Liver (tissue), 9 donors: Measurements from ENCODE around the gene SLC25A38. TPM values are rescaled to one million over a fixed set of nuclear protein-coding genes. Genes with fewer than 3 reads are reported as not detected.
A peak's percentile ranks its signal among the peaks of the same experiment; 100 is the strongest.

ENCODE experiments used
- DNase-seq: peaks from one replicate; pipeline ENCODE4 v3.0.0-alpha.2; 2017; ENCODE audit warnings: low spot score
- H3K27ac ChIP-seq, 2 donors: one replicate each; pipeline ENCODE4 v1.7.0; 2013; ENCODE audit warnings: inconsistent platforms in 2 of 2, low read length in 2 of 2, control low read depth in 1 of 2, low read depth in 1 of 2, mild to moderate bottlenecking in 1 of 2
- H3K27me3 ChIP-seq, 4 donors: one replicate each; pipeline versions ENCODE4 v1.6.1 to v1.7.0; 2013; ENCODE audit warnings: low read length in 3 of 4, inconsistent platforms in 1 of 4, mild to moderate bottlenecking in 1 of 4, moderate library complexity in 1 of 4; ENCODE audit not compliant: control insufficient read depth in 4 of 4, insufficient read depth in 4 of 4
- H3K36me3 ChIP-seq, 4 donors: one replicate each; pipeline versions ENCODE4 v1.6.1 to v1.7.0; 2013; ENCODE audit warnings: low read length in 3 of 4, mild to moderate bottlenecking in 3 of 4, low read depth in 1 of 4, moderate library complexity in 1 of 4; ENCODE audit not compliant: control insufficient read depth in 4 of 4, insufficient read depth in 3 of 4
- H3K4me1 ChIP-seq, 4 donors: one replicate each; pipeline versions ENCODE4 v1.6.1 to v1.7.0; 2013; ENCODE audit warnings: low read length in 3 of 4, mild to moderate bottlenecking in 3 of 4, moderate library complexity in 1 of 4; ENCODE audit not compliant: control insufficient read depth in 4 of 4, insufficient read depth in 4 of 4
- H3K4me3 ChIP-seq, 3 donors: one replicate each; pipeline versions ENCODE4 v1.6.1 to v1.7.0; 2013; ENCODE audit warnings: low read length in 3 of 3, control low read depth in 1 of 3, low read depth in 1 of 3, mild to moderate bottlenecking in 1 of 3
- H3K9ac ChIP-seq, 2 donors: one replicate each; pipeline ENCODE4 v1.7.0; 2013; ENCODE audit warnings: low read length in 2 of 2, mild to moderate bottlenecking in 2 of 2, moderate library complexity in 2 of 2, control low read depth in 1 of 2, low read depth in 1 of 2
- H3K9me3 ChIP-seq, 4 donors: one replicate each; pipeline versions ENCODE4 v1.6.1 to v1.7.0; 2013; ENCODE audit warnings: low read length in 3 of 4; ENCODE audit not compliant: control insufficient read depth in 4 of 4
- EGR1 ChIP-seq, 2 donors: IDR thresholded peaks; 2 replicates each; pipeline ENCODE4 v1.6.1; 2016 to 2018; ENCODE audit warnings: antibody characterized with exemption in 2 of 2, low read depth in 2 of 2
- FOXA1 ChIP-seq: IDR thresholded peaks from 2 replicates; pipeline ENCODE4 v1.6.1; 2016; ENCODE audit warnings: antibody characterized with exemption
- FOXA2 ChIP-seq: IDR thresholded peaks from 2 replicates; pipeline ENCODE4 v1.6.1; 2016; ENCODE audit warnings: antibody characterized with exemption
- GABPA ChIP-seq, 2 donors: IDR thresholded peaks in 1 of 2; conservative IDR thresholded peaks in 1 of 2; 2 replicates each; pipeline ENCODE4 v1.6.1; 2016; ENCODE audit warnings: antibody characterized with exemption in 2 of 2, mild to moderate bottlenecking in 1 of 2, moderate library complexity in 1 of 2
- HNF4A ChIP-seq, 2 donors: conservative IDR thresholded peaks; 2 replicates each; pipeline ENCODE4 v1.6.1; 2016; ENCODE audit warnings: antibody characterized with exemption in 2 of 2, mild to moderate bottlenecking in 2 of 2
- HNF4G ChIP-seq: IDR thresholded peaks from 2 replicates; pipeline ENCODE4 v1.6.1; 2016; ENCODE audit warnings: antibody characterized with exemption
- JUND ChIP-seq, 2 donors: IDR thresholded peaks; 2 replicates each; pipeline ENCODE4 v1.6.1; 2016; ENCODE audit warnings: antibody characterized with exemption in 2 of 2
- MAX ChIP-seq: IDR thresholded peaks from 2 replicates; pipeline ENCODE4 v1.6.1; 2016; ENCODE audit warnings: antibody characterized with exemption
- NR2F2 ChIP-seq: IDR thresholded peaks from 2 replicates; pipeline ENCODE4 v1.6.1; 2016; ENCODE audit warnings: antibody characterized with exemption
- RAD21 ChIP-seq, 2 donors: IDR thresholded peaks; 2 replicates each; pipeline ENCODE4 v1.6.1; 2016; ENCODE audit warnings: antibody characterized with exemption in 2 of 2, mild to moderate bottlenecking in 2 of 2
- RXRA ChIP-seq, 2 donors: IDR thresholded peaks; 2 replicates each; pipeline ENCODE4 v1.6.1; 2017 to 2018; ENCODE audit warnings: antibody characterized with exemption in 2 of 2, mild to moderate bottlenecking in 1 of 2
- SP1 ChIP-seq: IDR thresholded peaks from 2 replicates; pipeline ENCODE4 v1.6.1; 2018; ENCODE audit warnings: antibody characterized with exemption, mild to moderate bottlenecking
- TAF1 ChIP-seq: conservative IDR thresholded peaks from 2 replicates; pipeline ENCODE4 v1.6.1; 2016; ENCODE audit warnings: antibody characterized with exemption, mild to moderate bottlenecking
- YY1 ChIP-seq: IDR thresholded peaks from 2 replicates; pipeline ENCODE4 v1.6.1; 2016; ENCODE audit warnings: antibody characterized with exemption, mild to moderate bottlenecking
- WGBS: extraction: QIAGEN DNeasy Blood & Tissue Kit; methylation state at CpG from one replicate; pipeline ENCODE4 v1.1.7; 2013; 5-methylcytosine and 5-hydroxymethylcytosine counted together
- polyA plus RNA-seq, 2 donors: library from polyadenylated mRNA; stranded (reverse) in 1 of 2; unstranded in 1 of 2; fragments of 200-250 nt in 1 of 2; fragments of >200 nt in 1 of 2; fragmentation: Nextera tagmentation in 1 of 2; extraction: Ambion mirVana in 1 of 2; gene quantifications; one replicate each; pipeline versions ENCODE4 v1.2.1 to v1.2.3, GENCODE V29; 2013 to 2015
- total RNA-seq, 2 donors: library from RNA; depleted of rRNA; stranded (reverse); fragments of >200 nt; gene quantifications; one replicate each; pipeline ENCODE4 v1.2.3, GENCODE V29; 2014
- TF ChIP-seq, protein P1 (sequence below): IDR thresholded peaks from 2 replicates; pipeline ENCODE4 v1.6.1; 2016; ENCODE audit warnings: antibody characterized with exemption
- TF ChIP-seq, protein P2 (sequence below): IDR thresholded peaks from 2 replicates; pipeline ENCODE4 v1.6.1; 2016; ENCODE audit warnings: antibody characterized with exemption, mild to moderate bottlenecking
- TF ChIP-seq, protein P3 (sequence below): fragments of 150-350 bp; IDR thresholded peaks from 2 replicates; pipeline ENCODE4 v1.5.1; 2017; ENCODE audit warnings: improper control_type of control experiment, low read depth, low read length; ENCODE audit not compliant: missing input control
- TF ChIP-seq, protein P4 (sequence below): IDR thresholded peaks from 2 replicates; pipeline ENCODE4 v1.6.1; 2016; ENCODE audit warnings: antibody characterized with exemption
- donor health status: healthy.
- donor health status: healthy.
- donor health status: healthy.
- donor health status: healthy.
- donor health status: healthy.

The SLC25A38 gene
- total and polyA plus RNA-seq, 4 donors = 19.8 to 44.4 (median 24.3) TPM

GRCh38 chr3:39387411-39387975 lies 4.3 kb downstream of the SLC25A38 start:
- DNase-seq = peak; percentile 69
- 85% methylated on average over 1 of the region's 1 CpG for WGBS
- TF ChIP-seq HNF4A (conservative IDR thresholded peaks at IDR 0.05) (no peak), RAD21 (IDR thresholded peaks at IDR 0.05) (no peak), NR2F2 (no peak), MAX (no peak), EGR1 (IDR thresholded peaks at IDR 0.05; ENCODE audit: low read depth in 2 of 2) (no peak), YY1 (no peak), TAF1 (no peak), FOXA2 (no peak)
- TF ChIP-seq, protein P1, sequence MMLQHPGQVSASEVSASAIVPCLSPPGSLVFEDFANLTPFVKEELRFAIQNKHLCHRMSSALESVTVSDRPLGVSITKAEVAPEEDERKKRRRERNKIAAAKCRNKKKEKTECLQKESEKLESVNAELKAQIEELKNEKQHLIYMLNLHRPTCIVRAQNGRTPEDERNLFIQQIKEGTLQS = no peak
- TF ChIP-seq, protein P2, sequence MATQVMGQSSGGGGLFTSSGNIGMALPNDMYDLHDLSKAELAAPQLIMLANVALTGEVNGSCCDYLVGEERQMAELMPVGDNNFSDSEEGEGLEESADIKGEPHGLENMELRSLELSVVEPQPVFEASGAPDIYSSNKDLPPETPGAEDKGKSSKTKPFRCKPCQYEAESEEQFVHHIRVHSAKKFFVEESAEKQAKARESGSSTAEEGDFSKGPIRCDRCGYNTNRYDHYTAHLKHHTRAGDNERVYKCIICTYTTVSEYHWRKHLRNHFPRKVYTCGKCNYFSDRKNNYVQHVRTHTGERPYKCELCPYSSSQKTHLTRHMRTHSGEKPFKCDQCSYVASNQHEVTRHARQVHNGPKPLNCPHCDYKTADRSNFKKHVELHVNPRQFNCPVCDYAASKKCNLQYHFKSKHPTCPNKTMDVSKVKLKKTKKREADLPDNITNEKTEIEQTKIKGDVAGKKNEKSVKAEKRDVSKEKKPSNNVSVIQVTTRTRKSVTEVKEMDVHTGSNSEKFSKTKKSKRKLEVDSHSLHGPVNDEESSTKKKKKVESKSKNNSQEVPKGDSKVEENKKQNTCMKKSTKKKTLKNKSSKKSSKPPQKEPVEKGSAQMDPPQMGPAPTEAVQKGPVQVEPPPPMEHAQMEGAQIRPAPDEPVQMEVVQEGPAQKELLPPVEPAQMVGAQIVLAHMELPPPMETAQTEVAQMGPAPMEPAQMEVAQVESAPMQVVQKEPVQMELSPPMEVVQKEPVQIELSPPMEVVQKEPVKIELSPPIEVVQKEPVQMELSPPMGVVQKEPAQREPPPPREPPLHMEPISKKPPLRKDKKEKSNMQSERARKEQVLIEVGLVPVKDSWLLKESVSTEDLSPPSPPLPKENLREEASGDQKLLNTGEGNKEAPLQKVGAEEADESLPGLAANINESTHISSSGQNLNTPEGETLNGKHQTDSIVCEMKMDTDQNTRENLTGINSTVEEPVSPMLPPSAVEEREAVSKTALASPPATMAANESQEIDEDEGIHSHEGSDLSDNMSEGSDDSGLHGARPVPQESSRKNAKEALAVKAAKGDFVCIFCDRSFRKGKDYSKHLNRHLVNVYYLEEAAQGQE = no peak
- Histone ChIP-seq H3K4me1 (peaks cover 7 to 25% (median 18%) of the 10 kb centered on the region in 4 donors), H3K4me3 (no peak overlapping the region), H3K9ac (no peak overlapping the region), H3K27ac (no peak overlapping the region), H3K9me3 (no peaks in the 10 kb centered on the region), H3K27me3 (no peaks in the 10 kb centered on the region), H3K36me3 (peaks cover 3 to 25% (median 18%) of the 10 kb centered on the region in 4 donors)

DNA sequence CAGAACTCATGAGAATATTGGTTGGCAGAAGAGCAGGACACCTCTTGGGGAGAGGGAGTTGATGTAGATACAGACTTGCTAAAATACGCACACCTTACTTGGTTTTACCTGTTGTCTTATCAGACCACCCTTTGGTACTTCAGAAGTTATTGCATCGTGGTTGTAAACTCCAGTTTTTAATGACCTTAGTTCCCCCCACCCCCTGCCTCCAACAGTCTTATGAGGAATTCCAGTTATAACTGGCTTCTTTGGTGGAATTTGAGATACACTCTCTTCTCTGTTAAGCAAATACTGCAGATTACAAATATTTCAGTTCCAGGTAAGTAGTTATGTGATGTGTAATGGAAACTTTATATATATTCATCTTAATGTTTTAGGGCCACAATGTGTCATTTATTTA lies 5.0 kb downstream of the SLC25A38 start:
- 85% methylated on average over 2 of the region's 2 CpGs for WGBS
- H3K27ac ChIP-seq = no peak overlapping the region
- no peak for DNase-seq
- peaks cover 5 to 31% (median 22%) of the 10 kb centered on the region in 4 donors for H3K36me3 ChIP-seq
- peaks cover 7 to 19% (median 18%) of the 10 kb centered on the region in 4 donors for H3K4me1 ChIP-seq
- H3K9ac ChIP-seq = no peak overlapping the region
- no peak overlapping the region for H3K4me3 ChIP-seq
- TF ChIP-seq HNF4G (no peak), YY1 (no peak), NR2F2 (no peak), SP1 (no peak), FOXA1 (no peak), TAF1 (no peak), RAD21 (IDR thresholded peaks at IDR 0.05) (no peak), MAX (no peak), GABPA (IDR thresholded peaks at IDR 0.05 in 1 of 2, conservative IDR thresholded peaks at IDR 0.05 in 1 of 2) (no peak), RXRA (IDR thresholded peaks at IDR 0.05) (no peak), JUND (IDR thresholded peaks at IDR 0.05) (no peak), EGR1 (IDR thresholded peaks at IDR 0.05; ENCODE audit: low read depth in 2 of 2) (no peak), HNF4A (conservative IDR thresholded peaks at IDR 0.05) (no peak), FOXA2 (no peak)
- TF ChIP-seq, protein P2 = no peak
- TF ChIP-seq, protein P1 = no peak
- TF ChIP-seq, protein P3, sequence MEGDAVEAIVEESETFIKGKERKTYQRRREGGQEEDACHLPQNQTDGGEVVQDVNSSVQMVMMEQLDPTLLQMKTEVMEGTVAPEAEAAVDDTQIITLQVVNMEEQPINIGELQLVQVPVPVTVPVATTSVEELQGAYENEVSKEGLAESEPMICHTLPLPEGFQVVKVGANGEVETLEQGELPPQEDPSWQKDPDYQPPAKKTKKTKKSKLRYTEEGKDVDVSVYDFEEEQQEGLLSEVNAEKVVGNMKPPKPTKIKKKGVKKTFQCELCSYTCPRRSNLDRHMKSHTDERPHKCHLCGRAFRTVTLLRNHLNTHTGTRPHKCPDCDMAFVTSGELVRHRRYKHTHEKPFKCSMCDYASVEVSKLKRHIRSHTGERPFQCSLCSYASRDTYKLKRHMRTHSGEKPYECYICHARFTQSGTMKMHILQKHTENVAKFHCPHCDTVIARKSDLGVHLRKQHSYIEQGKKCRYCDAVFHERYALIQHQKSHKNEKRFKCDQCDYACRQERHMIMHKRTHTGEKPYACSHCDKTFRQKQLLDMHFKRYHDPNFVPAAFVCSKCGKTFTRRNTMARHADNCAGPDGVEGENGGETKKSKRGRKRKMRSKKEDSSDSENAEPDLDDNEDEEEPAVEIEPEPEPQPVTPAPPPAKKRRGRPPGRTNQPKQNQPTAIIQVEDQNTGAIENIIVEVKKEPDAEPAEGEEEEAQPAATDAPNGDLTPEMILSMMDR = no peak
- TF ChIP-seq, protein P4, sequence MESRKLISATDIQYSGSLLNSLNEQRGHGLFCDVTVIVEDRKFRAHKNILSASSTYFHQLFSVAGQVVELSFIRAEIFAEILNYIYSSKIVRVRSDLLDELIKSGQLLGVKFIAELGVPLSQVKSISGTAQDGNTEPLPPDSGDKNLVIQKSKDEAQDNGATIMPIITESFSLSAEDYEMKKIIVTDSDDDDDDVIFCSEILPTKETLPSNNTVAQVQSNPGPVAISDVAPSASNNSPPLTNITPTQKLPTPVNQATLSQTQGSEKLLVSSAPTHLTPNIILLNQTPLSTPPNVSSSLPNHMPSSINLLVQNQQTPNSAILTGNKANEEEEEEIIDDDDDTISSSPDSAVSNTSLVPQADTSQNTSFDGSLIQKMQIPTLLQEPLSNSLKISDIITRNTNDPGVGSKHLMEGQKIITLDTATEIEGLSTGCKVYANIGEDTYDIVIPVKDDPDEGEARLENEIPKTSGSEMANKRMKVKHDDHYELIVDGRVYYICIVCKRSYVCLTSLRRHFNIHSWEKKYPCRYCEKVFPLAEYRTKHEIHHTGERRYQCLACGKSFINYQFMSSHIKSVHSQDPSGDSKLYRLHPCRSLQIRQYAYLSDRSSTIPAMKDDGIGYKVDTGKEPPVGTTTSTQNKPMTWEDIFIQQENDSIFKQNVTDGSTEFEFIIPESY = no peak
- H3K27me3 ChIP-seq = no peaks in the 10 kb centered on the region
- no peaks in the 10 kb centered on the region for H3K9me3 ChIP-seq
